OCI-M2 (cell line): ENCODE data around the gene PLPP3.

Source experiments
- DNase-seq: peaks from one replicate; lab custom pipeline; 2025; ENCODE audit not compliant: unreplicated experiment; lab: John Stamatoyannopoulos, UW

Gene PLPP3

DNA sequence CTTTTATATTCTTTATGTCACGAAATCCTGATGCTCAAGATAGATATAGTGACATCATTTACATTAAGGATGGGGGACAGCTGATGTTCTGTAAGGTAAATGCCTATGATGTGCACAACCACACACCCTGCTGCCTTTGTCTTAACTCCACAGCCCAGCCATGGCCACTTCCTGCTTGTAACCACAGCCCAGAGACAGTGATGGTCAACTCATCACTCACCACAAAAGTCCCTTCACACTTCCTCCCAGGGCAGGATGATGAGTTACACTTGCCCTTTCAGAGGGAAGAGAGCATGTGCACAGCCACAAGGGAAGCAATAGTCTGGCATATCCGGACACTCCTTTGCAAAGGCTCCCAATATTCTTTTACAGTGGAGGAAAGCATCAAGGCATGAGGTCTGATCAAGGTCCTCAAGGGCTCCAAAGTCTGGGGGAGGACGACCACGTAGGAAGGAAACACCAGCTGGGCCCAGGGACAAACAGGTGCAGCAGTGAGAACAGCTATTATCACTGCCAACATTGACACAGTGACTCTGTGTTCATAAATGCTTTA lies 53.8 kb downstream of the PLPP3 start:
- no peak for DNase-seq

DNA sequence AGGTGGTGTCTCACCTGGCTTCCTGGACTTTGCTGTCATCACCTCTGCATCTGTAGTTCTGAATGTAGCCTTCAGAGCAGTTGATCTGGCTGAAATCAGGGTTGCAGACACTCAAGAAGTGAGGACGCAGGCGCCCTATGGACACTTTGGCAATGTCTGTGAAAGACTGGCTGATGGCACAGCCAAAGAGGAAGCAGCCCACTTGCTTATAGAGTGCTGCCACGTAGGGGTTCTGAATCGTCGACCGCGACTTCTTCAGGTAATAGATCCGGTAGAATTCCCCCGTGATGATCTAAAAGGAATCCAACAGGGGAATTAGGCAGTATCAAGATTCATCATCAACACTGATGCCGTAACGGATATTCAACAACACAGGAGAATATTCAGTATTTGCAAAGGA lies 55.1 kb downstream of the PLPP3 start:
- DNase-seq: no peak

DNA sequence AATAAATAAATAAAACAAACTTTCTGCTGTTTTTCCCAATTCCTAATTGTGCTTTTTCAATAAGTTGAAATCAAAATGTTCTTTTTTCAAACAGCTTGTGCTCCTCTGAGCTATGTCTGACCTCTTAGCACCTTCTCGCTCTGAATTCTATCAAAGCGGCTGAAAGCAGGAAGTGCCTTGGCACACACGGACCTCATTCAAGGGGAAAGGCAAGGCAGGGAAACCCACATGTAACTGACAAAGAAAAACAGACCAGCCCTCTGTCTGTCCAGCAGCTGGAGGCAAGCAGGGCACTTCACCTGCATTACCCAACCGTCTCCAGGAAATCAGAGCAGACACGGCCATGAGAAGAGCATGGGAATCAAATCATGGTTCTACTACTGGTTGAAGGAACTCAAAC lies 56.7 kb downstream of the PLPP3 start:
- no peak for DNase-seq

DNA sequence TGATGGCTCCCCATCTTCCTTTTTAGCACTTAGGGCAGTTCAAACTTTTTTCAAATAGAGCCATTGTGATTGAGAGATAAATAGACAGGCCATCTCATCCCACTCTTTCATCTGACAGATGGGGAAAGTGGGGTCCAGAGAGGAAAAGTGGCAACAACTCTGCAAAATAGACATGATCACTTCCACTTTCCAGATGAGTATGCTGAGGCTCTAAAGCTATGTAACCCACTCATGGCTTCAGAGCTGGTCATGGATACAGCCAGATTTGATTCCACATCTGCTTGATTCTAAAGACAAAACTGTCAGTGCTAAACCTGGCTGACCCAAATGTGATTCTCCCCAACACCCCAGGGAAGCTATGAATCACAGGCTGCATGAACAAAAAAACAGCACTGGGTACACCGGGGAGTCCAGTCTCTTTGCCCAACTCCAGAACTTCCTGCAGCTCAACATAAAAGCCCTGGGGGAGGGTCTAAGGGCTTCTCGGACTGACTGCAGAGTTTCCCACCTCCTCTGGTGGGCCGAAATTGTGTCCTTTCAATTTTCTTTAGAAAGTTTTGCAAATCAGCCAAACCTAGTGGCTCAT lies 59.3 kb downstream of the PLPP3 start:
- DNase-seq: no peak

DNA sequence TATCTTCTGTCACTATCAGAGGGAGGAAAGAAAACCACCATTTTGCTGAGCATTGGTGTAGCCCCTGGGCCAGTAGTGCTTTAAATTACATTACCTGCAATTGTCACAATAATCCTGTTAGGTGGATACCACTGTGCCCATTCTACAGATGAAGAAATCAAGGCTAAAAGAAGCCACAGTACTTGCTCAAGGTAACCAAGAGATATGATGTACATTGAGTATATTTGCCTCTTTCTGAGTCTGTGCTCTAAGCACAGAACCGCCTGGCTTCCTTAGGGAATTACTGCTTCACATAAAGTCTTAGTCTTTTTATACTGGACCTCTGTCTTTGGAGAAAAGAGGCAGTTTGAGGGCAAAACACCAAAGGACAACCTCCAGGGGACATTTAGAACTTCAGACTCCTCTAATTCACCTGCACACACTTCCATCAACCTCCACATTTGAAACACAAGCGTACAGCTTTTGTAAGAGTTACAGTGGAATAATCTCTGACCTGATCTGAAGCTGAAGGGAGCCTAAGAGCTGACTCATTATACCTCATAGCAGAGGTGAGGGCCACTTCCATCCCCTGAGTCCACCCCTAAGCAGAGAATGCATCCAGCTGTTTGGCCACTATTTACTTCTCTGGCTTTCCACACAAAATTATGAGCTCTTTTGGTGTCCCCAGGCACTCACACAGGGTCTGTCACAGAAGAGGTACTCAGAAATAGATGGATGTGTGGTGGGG lies 61.8 kb downstream of the PLPP3 start:
- no peak for DNase-seq

DNA sequence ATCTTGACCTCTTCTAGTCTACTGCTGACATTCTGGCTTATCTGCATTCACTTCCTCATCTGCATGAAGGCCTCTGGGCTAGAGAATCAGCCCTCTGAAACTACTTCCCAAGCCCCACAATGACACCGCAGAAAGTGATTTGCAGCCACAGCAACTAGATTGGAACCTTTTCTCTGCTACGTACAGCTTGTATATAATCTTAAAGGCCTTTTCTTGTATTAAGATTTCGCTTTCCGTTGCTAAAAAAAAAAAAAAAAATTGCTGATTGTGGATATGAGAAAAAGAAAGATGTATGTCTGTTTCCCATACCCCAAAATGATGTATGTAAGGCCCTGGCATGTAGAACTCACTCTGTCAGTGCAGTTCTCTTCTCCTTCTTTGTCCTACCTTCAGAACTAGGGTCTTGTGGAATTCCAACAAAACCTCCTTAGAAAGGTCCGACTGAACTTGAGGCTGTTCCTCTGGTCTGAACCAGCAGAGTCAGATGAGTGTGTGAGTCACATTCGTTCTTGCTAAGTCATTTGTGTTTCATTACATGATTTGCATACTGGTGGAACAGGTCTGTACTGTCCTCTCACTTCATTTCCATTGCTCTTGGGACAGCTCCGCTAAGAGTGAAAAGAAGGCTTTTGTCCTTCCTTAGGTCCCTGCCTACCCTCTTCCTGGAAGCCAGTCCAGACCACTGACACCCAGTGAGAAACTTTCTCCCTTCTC lies 62.7 kb downstream of the PLPP3 start:
- no peak for DNase-seq

DNA sequence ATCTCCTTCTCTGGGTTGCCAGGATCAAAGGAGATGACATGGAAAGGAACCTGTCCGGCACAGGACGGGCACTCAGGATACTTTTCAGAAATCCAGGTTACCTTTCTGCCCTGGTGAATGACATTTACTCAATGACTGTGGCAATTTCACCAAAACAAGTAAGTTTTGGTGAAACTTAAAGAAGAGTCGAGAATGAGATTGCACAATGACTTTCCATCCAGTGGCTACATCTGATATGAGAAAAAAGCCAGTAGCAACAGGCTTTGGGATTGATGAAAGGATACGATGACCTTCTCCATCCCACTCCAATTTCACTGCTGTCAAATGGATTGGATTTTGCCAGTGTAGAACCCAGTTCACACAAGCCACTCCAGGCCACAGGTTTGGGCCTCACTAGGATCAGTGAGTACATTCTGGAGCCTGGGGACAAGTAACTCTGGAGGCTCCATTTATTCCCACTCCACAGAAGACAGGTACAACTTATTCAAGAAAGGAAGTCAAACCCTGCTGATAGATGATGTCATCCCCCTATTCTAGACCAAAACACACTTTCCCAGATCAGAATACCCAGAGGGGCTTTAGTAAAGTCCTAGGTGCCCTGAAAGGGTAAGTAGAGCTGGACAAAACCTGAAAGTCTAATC lies 63.3 kb downstream of the PLPP3 start:
- DNase-seq: no peak

DNA sequence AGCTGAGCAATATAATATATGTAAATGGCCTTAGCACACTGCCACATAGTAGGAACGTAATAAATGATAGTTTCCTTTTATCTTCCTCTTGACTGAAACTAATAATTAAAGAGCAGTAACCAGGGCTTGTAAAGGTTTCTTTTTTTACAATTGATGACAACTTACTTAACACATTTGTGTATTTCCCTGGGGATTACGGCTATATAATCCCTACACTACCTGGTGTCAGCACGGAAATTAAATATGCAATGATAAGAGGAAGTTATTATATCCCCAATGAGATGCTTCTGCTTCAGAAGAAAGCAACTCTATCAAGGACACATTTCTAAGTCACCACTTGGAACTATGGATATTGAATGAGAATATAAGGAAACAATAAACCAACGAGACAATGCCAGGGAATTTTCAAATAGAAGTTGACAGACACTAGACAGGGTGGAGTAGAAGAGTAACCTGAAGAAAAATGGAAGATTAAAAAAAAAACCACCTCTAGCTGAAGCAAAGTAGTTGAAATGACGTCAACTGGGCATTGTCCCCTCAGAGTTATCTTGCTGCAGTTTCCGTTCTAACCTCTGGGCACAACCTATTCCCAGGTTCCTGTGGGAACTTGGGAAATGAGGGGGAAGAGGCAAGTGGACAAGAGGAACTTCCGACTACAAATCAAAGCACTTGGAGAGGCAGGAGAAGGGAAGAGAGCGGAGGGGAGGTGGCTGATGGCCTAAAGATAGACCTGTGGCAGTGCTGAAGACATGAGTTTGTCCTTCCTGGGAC lies 66.5 kb downstream of the PLPP3 start:
- DNase-seq: no peak

DNA sequence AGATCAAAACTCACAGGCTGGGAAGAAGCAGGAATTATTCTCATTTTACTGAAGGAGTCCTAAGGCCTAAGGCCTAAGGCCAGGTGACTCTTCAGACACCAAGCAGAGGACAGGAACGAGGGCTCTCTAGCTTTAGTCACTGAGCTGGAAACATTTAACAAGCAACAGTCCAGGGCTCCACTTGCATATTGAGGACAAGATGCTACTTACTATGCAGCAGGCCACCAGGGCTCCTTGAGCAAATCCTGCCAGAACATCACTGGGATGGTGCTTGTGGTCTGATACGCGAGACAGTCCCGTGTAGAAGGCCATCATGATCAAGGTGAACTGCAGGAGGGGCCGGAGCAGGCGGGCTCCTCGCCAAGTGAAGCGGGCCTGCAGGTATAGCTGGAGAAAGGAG lies 67.6 kb downstream of the PLPP3 start:
- no peak for DNase-seq

DNA sequence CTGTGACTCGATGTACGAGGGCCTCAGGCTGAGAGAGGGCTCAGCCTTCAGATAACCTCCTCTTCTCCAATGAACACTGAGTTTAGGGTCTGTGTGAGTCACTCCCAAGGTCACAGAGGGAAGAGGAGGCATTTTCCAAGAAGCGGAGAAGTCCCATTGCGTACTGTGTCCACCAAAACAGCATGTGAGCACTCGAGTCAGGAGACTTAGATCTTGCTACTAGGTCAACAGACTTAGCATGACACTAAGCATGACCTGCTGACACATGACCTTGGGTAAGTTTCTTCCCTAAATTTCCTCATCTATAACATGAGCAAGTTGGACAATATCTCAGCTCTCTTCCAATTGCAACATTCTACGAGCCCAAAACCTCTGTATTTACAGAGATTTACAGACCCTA lies 68.0 kb downstream of the PLPP3 start:
- no peak for DNase-seq

DNA sequence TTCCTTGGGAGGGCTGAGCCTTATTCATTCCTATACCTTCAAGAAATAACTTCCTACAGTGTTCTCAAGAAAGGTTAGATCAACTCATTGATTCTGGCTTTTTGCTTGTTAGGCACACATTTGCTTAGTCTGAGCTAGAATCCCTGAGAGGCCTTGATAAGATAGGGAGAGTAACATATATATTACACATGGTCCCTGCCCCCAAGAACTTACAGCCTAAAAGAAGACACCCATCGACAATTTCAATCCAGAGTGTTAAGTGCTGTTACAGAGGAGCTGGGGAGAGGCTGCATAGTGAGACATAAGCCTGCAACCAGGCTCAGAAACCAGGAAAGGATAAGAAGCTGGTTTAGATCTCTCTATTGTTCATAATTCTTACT lies 68.7 kb downstream of the PLPP3 start:
- no peak for DNase-seq

DNA sequence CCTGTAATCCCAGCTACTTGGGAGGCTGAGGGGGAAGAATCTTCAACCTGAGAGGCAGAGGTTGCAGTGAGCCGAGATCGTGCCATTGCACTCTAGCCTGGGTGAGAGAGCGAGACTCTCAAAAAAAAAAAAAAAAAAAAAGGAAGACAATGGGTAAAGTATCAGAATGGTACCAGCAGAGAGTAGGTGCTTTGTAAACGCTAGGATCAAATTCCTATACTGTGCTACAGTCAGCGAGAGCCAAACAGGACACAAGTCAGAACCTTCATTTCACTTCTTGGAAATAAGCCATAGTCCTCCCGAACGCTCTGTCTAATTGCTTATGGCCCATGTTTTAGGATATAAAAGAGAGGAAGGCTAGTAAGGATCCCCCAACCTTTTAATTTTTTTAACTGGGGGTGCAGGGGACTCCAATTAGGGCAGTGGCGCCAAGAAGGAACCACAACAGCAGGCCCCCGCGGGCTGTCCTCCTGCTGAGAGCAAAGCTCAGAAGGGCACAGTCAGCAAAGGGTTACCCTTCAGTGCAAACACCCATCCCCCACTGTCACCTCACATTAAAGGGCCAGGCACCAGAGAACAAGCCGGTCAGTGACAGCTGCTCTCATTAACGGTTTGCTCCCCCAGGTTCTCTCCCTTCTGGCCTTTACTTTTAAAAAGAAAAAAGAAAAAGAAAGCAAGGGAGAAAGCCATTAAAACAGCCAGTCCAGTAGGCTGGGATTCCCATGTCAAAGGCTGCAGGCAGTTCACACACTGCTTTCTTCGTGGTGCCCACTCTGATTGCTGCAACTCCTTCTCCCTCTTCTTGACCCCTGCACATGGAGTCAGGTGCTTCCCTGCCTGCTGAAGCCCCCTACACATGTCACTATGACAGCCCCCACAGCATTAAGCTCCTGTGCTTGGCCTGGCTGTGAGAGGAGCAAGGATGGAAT lies 69.4 kb downstream of the PLPP3 start:
- no peak for DNase-seq

DNA sequence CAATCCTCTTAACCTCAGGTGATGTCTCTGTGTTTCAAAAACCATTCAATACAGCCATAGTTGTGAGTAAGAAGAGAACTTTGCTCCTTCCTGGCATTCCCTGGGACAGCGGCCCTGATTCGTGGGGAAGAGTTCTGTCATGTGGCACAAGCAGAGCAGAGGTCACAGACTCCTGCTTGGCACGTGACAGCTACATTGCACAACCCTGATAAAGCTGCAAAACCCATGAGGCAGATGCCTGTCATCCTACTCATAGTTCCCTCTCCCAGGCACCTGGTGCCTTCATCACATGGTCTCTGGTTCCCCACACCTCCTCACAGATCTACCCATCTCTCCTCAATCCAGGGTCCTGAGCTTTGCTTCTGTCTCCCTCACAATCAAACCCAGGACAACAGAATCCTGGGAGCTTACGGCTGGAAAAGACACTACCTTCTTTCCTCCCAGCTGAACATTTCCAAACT lies 70.8 kb downstream of the PLPP3 start:
- no peak for DNase-seq

DNA sequence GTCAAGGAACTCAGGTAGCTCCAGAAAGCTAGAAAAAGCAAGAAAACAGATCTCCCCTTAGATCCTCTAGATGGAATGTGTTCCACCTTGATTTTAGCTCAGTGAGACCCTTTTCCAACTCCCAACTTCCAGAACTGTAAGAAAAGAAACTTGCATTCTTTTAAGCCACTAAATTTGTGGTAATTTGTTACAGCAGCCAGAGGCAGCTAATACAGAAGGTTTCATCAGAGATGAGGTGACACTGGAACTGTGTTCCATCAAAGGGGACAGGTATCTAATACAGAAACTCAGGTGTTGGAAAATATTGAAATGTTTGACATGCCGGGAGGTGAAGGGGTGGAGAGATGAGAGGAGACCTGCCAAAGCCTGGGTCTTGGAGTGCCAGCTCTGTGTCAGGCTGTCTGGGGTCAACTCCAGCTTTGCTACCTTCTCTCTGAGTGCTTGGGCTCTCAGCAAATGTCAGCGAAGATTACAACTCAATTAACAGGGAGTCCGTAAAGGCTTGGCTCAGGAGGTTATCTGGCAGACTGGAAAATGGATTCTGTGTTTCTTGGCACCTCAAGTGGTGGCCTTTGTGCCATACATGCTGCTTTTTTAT lies 71.3 kb downstream of the PLPP3 start:
- no peak for DNase-seq

DNA sequence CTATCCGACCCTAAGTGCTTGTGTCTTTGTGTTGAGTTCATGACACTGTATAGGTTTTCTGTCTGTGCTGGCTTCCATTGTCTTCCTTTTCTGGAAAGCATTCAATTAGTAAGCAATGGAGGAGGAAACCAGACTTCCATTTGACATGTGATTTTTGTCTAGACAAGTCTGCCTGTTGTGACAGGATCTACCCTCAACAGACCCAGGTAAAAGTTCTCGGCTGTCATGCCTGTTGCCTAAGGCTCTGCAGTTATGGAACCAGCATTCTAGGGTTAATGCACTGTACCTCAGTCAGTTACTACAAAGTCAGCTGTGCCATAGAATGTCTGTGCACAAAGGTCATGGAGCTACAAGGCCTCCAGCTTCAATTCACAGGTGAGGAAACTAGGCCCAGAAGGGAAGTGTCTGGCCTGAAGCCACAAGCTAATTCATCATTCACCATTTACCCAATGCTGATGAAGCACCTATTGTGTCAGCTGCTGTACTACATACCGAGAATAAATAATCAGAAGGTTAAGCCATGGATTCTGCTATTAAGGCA lies 72.3 kb downstream of the PLPP3 start:
- DNase-seq: no peak

DNA sequence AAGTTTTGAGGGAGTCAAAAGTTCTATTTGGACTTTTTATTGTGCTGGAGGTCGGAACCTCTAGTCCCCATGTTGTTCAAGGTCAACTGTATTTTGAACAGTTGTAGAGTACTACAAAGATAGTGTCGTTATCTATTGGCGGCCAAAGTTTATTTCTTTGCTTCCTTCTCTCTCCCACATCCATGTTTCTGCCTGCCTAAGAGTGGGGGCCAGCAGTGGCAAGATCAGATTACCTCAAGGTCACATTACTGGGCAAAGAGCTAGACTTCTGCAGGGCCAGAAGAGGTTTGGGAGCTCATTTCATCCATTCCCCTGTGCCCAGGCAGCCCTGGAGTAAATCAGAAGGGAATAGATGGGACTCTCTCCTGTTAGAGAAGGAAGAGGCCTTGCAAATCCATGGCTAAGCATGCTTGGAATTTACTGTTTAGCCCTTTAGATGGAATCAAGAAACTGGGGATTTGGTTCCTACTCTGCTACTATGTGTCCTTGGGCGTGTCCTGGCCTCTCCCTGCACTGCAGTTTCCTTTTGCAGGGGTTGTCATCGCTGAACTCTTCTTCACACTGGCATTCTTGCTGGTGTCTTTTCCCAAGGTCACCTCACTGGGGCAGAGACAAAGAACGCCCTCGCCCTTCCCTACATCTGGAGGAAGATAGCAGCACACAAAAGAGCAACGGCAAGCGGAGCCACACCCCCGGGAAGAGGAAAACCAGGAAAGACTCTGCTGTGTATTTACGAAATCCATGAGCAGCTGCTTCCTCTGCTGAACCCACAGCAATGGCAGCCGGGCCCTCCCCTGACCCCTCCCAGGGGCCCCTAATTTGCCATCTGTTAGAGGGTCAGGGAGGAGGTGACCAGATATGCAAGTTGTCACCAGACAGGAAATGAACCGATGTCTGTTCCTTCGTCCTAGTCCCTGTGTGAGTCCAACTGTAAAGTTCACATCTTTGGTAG lies 73.3 kb downstream of the PLPP3 start:
- no peak for DNase-seq

DNA sequence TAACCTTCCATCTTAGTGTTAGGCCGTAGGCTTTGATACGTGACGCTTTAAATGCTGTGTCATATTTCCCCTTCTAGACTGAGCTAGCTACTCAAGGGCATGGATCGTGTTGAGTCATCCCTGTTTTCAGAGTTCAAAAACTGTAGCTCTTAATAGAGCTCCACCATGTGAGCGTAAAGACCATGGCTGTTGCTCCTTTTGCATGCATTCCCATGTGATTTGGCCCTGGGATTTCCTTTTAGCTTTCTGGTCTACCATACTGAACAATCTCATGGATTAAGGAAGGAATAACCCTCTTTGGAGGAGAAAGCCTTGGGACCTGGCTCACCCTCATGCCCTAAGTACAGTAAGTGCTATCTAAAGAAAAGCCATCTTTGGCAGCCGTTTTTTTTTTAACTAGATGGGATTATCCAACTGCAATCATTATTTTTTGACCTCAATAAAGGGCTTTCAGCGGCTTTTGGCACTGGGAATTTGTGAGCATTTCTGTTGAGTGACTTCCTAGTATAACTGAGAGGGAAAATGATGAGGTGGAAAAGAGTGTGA lies 76.6 kb downstream of the PLPP3 start:
- DNase-seq: no peak

DNA sequence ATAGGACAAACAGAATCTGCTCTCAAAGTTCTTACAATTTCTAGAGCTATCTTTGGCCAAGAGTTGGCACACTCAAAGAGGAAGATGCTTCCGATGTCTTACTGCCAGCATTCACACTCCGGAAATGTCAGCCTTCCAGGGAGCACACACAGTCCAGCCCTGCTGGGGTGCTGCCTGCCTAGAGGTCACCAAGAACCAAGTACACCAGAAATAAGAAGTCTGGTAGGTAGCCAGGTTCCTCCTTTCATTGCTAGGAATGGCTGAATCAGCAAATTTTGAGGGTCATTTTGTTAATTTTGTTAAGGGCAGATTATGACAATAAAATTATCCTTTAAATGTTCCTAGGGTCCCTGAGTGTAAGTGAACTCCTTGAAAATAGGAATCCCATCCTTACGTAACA lies 77.5 kb downstream of the PLPP3 start:
- no peak for DNase-seq
